GM23338 (cell line): ENCODE measurements around the gene ZNF792.

ENCODE experiments used
- CREB1 ChIP-seq: fragments of 250-450 bp; sonication (Bioruptor Pico); IDR thresholded peaks from 2 replicates; pipeline ENCODE4 v1.5.0; 2020; ENCODE audit warnings: low read depth, mild to moderate bottlenecking, moderate library complexity
- CTCF ChIP-seq, 2 experiments: fragments of 200-600 bp in 1 of 2; sonication (generic) in 1 of 2; conservative IDR thresholded peaks; 2 replicates each; pipeline versions ENCODE4 v1.5.1 to v1.6.1; 2016 to 2017; ENCODE audit warnings: antibody characterized with exemption in 2 of 2, low read depth in 2 of 2, mild to moderate bottlenecking in 2 of 2, moderate library complexity in 1 of 2
- ETS1 ChIP-seq: IDR thresholded peaks from 2 replicates; pipeline ENCODE4 v1.6.1; 2016; ENCODE audit warnings: antibody characterized with exemption
- EZH2 ChIP-seq: fragments of 200-600 bp; sonication (generic); IDR thresholded peaks from one replicate; pipeline ENCODE4 v1.8.0; 2017; ENCODE audit warnings: antibody characterized with exemption, mild to moderate bottlenecking, low read depth; ENCODE audit not compliant: unreplicated experiment
- EZH2phosphoT487 ChIP-seq: fragments of 200-600 bp; sonication (generic); IDR thresholded peaks from one replicate; pipeline ENCODE4 v1.8.1; 2018; ENCODE audit warnings: antibody characterized with exemption; ENCODE audit not compliant: unreplicated experiment
- NANOG ChIP-seq: IDR thresholded peaks from 2 replicates; pipeline ENCODE4 v1.6.1; 2016; ENCODE audit warnings: antibody characterized with exemption, borderline replicate concordance
- POLR2AphosphoS5 ChIP-seq: IDR thresholded peaks from 2 replicates; pipeline ENCODE4 v1.6.1; 2016; ENCODE audit warnings: antibody characterized with exemption, low read depth
- ZNF114 ChIP-seq: fragments of 250-450 bp; sonication (Bioruptor Pico); IDR thresholded peaks from 2 replicates; pipeline ENCODE4 v1.5.0; 2020; ENCODE audit warnings: mild to moderate bottlenecking, moderate library complexity
- ZNF331 ChIP-seq: fragments of 250-450 bp; sonication (Bioruptor Pico); IDR thresholded peaks from 2 replicates; pipeline ENCODE4 v1.5.0; 2020; ENCODE audit warnings: low read depth, mild to moderate bottlenecking, moderate library complexity
- TF ChIP-seq, protein P1 (sequence below): IDR thresholded peaks from one replicate; pipeline ENCODE4 v1.6.1; 2018; ENCODE audit warnings: antibody characterized with exemption; ENCODE audit not compliant: unreplicated experiment
- TF ChIP-seq, protein P2 (sequence below): fragments of 250-450 bp; sonication (Bioruptor Pico); IDR thresholded peaks from 2 replicates; pipeline ENCODE4 v1.5.0; 2020; ENCODE audit warnings: mild to moderate bottlenecking, moderate library complexity

GRCh38 chr19:35000338-35000646 lies 36.3 kb upstream of the ZNF792 start:
- no peak for TF ChIP-seq CTCF (conservative IDR thresholded peaks at IDR 0.05; ENCODE audit: low read depth in 2 of 2)
- TF ChIP-seq EZH2 = no peak
- no peak for TF ChIP-seq EZH2phosphoT487
- TF ChIP-seq, protein P1, sequence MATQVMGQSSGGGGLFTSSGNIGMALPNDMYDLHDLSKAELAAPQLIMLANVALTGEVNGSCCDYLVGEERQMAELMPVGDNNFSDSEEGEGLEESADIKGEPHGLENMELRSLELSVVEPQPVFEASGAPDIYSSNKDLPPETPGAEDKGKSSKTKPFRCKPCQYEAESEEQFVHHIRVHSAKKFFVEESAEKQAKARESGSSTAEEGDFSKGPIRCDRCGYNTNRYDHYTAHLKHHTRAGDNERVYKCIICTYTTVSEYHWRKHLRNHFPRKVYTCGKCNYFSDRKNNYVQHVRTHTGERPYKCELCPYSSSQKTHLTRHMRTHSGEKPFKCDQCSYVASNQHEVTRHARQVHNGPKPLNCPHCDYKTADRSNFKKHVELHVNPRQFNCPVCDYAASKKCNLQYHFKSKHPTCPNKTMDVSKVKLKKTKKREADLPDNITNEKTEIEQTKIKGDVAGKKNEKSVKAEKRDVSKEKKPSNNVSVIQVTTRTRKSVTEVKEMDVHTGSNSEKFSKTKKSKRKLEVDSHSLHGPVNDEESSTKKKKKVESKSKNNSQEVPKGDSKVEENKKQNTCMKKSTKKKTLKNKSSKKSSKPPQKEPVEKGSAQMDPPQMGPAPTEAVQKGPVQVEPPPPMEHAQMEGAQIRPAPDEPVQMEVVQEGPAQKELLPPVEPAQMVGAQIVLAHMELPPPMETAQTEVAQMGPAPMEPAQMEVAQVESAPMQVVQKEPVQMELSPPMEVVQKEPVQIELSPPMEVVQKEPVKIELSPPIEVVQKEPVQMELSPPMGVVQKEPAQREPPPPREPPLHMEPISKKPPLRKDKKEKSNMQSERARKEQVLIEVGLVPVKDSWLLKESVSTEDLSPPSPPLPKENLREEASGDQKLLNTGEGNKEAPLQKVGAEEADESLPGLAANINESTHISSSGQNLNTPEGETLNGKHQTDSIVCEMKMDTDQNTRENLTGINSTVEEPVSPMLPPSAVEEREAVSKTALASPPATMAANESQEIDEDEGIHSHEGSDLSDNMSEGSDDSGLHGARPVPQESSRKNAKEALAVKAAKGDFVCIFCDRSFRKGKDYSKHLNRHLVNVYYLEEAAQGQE = no peak
- TF ChIP-seq ZNF114 = no peak
- no peak for TF ChIP-seq NANOG
- TF ChIP-seq POLR2AphosphoS5 = no peak
- no peak for TF ChIP-seq ZNF331 (CRISPR knock-in tag)
- no peak for TF ChIP-seq ETS1
- TF ChIP-seq CREB1 (CRISPR knock-in tag) = no peak
- TF ChIP-seq, protein P2, sequence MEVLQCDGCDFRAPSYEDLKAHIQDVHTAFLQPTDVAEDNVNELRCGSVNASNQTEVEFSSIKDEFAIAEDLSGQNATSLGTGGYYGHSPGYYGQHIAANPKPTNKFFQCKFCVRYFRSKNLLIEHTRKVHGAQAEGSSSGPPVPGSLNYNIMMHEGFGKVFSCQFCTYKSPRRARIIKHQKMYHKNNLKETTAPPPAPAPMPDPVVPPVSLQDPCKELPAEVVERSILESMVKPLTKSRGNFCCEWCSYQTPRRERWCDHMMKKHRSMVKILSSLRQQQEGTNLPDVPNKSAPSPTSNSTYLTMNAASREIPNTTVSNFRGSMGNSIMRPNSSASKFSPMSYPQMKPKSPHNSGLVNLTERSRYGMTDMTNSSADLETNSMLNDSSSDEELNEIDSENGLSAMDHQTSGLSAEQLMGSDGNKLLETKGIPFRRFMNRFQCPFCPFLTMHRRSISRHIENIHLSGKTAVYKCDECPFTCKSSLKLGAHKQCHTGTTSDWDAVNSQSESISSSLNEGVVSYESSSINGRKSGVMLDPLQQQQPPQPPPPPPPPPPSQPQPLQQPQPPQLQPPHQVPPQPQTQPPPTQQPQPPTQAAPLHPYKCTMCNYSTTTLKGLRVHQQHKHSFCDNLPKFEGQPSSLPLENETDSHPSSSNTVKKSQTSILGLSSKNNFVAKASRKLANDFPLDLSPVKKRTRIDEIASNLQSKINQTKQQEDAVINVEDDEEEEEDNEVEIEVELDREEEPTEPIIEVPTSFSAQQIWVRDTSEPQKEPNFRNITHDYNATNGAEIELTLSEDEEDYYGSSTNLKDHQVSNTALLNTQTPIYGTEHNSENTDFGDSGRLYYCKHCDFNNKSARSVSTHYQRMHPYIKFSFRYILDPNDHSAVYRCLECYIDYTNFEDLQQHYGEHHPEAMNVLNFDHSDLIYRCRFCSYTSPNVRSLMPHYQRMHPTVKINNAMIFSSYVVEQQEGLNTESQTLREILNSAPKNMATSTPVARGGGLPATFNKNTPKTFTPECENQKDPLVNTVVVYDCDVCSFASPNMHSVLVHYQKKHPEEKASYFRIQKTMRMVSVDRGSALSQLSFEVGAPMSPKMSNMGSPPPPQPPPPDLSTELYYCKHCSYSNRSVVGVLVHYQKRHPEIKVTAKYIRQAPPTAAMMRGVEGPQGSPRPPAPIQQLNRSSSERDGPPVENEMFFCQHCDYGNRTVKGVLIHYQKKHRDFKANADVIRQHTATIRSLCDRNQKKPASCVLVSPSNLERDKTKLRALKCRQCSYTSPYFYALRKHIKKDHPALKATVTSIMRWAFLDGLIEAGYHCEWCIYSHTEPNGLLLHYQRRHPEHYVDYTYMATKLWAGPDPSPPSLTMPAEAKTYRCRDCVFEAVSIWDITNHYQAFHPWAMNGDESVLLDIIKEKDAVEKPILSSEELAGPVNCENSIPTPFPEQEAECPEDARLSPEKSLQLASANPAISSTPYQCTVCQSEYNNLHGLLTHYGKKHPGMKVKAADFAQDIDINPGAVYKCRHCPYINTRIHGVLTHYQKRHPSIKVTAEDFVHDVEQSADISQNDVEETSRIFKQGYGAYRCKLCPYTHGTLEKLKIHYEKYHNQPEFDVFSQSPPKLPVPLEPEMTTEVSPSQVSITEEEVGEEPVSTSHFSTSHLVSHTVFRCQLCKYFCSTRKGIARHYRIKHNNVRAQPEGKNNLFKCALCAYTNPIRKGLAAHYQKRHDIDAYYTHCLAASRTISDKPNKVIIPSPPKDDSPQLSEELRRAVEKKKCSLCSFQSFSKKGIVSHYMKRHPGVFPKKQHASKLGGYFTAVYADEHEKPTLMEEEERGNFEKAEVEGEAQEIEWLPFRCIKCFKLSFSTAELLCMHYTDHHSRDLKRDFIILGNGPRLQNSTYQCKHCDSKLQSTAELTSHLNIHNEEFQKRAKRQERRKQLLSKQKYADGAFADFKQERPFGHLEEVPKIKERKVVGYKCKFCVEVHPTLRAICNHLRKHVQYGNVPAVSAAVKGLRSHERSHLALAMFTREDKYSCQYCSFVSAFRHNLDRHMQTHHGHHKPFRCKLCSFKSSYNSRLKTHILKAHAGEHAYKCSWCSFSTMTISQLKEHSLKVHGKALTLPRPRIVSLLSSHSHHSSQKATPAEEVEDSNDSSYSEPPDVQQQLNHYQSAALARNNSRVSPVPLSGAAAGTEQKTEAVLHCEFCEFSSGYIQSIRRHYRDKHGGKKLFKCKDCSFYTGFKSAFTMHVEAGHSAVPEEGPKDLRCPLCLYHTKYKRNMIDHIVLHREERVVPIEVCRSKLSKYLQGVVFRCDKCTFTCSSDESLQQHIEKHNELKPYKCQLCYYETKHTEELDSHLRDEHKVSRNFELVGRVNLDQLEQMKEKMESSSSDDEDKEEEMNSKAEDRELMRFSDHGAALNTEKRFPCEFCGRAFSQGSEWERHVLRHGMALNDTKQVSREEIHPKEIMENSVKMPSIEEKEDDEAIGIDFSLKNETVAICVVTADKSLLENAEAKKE (CRISPR knock-in tag) = no peak
